Measurements from ENCODE around the gene ANKRD16. TPM values are rescaled to one million over a fixed set of nuclear protein-coding genes. Genes with fewer than 3 reads are reported as not detected.

ANKRD16 gene
- total and polyA plus RNA-seq, 2 of the 13 experiments (the other 11 are each of a cell fraction or from before 2014, with no cell fraction given): 8.0 to 11.4 TPM

DNA sequence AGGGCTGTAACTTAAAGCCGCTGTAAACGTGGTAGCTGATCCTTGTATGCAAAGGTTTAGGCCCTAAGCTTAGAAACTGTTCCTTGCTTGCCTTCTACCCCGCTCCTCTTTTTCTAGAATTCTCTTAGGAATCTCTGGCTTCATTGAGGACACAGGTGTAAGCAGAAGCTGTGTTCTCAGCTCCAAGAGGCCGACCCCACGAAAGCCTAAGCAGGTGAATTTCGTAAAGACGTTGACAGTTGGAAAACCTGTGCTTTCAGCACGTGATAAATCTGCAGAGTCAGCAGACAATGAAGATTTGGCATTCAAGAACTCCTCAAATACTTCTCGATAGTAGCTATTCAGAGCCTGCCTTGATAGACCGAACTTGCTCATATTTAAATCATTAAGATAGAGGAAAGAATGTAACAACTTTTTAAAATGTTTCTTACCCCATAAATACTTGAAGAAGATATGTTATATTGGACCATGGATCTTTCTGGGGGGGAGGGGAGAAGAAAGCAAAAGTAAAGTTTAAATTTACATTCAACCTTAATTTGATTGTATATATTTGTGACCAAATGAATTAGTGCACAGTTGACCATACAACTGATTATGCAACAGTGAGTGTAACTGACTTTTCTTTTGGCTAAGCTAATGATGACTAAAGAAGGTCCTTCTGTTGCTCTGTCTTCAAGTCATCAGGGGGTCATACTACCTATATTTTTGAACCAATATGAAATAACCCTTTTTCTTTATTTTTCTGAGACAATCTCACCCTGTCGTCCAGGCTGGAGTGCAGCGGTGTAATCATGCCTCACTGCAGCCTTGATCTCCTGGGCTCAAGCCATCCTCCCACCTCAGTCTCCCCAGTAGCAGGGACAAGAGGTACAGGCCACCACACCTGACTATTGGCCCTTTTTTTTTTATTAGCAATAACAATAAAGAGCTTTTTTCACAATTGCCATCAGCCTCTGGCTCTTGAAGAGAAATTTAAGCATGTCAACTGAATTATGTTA lies 75.3 kb downstream of the ANKRD16 start:
- POLR2A ChIA-PET: interaction anchor here (0.7 to 2.3 kb wide), 21 partner anchors 8 to 368 kb away, joined by 3 to 28 read pairs (median 5); partner anchors contain the start of genes ANKRD16, FBH1 and TASOR2
- H3K79me2 ChIP-seq (ENCODE audit: insufficient read depth, low read length): peaks cover 42% of the 10 kb centered on the region
- ATAC-seq (no peak), DNase-seq (ENCODE audit: low spot score) (no peak), FAIRE-seq (no peak)
- H3K27me3 ChIP-seq (ENCODE audit: control insufficient read depth in 1 of 2, insufficient read depth in 2 of 2, low read length in 2 of 2): peaks cover 0 to 3% of the 10 kb centered on the region in 2 experiments; a peak in 1 of 5 replicates
- peak overlapping the region; percentile 55 to 97 (median 56); a peak in 5 of 6 replicates for H3K4me3 ChIP-seq (replicated peaks in 1 of 3; ENCODE audit: insufficient read depth in 1 of 3, low read depth in 2 of 3, low read length in 3 of 3)
- in situ Hi-C loops (cut with HindIII; ENCODE audit: extremely low pct_ligation_motif_present, low pct_unique_long_range_greater_than_20kb) (loop anchor here (10.0 kb wide), 1 partner anchor 60 kb away; no protein-coding TSS in a partner anchor), intact Hi-C loops (cut with micrococcal nuclease; ENCODE audit: unreplicated experiment) (loop anchor here (5.0 kb wide), 1 partner anchor 73 kb away; the partner anchor contains the start of gene ANKRD16)
- peak overlapping the region; percentile 99 for H3K9ac ChIP-seq (ENCODE audit: insufficient read depth, low read depth, low read length)
- BruUV-seq (replicated peaks): TSS peak; percentile 91
- WGBS (ENCODE audit: low lambda C conversion rate): 41% methylated on average over 11 of the region's 12 CpGs
- peaks cover 32% of the 10 kb centered on the region for H4K20me1 ChIP-seq (ENCODE audit: insufficient read depth, low read length)
- no peak overlapping the region for H2AFZ ChIP-seq (ENCODE audit: low read length)
- peak overlapping the region; percentile 72 for H3K4me2 ChIP-seq (ENCODE audit: low read depth, low read length)
- CTCF ChIA-PET (ENCODE audit: low intra/inter-chr PET ratio, low total read pairs): no interaction called here
- peaks cover 54% of the 10 kb centered on the region for H3K4me1 ChIP-seq (ENCODE audit: insufficient read depth, low read length)
- H3K36me3 ChIP-seq (replicated peaks in 1 of 2; ENCODE audit: control insufficient read depth in 1 of 2, insufficient read depth in 2 of 2, low read length in 2 of 2): no peaks in the 10 kb centered on the region
- no peaks in the 10 kb centered on the region for H3K9me3 ChIP-seq (ENCODE audit: low read length)
- peak overlapping the region; percentile 100 for H3K27ac ChIP-seq (ENCODE audit: extremely low read length, insufficient read depth, low read length)
- TF ChIP-seq POGZ (CRISPR knock-in tag; IDR thresholded peaks at IDR 0.05) (no peak), ZNF75D (CRISPR knock-in tag; IDR thresholded peaks at IDR 0.05; ENCODE audit: borderline replicate concordance) (no peak), ZNF510 (CRISPR knock-in tag; IDR thresholded peaks at IDR 0.05; ENCODE audit: low read depth) (0 out of 2 replicates have a peak, but pooled peaks have one; percentile 7), ZNF180 (CRISPR knock-in tag; IDR thresholded peaks at IDR 0.05; ENCODE audit: borderline replicate concordance, low read depth) (peak; percentile 15; the same call in 1 of the 2 replicates), EHMT2 (IDR thresholded peaks at IDR 0.05; ENCODE audit: borderline replicate concordance, low read depth, low read length) (0 out of 2 replicates have a peak, but pooled peaks have one; percentile 41), CEBPG (CRISPR knock-in tag; IDR thresholded peaks at IDR 0.05) (peak; percentile 59), RORA (CRISPR knock-in tag; IDR thresholded peaks at IDR 0.05) (no peak), ATM (IDR thresholded peaks at IDR 0.05; ENCODE audit: borderline replicate concordance) (no peak), ZBTB38 (CRISPR knock-in tag; IDR thresholded peaks at IDR 0.05) (no peak), SIN3B (IDR thresholded peaks at IDR 0.05; ENCODE audit: low read length) (0 out of 2 replicates have a peak, but pooled peaks have one; percentile 8), ZBTB7A (CRISPR knock-in tag; IDR thresholded peaks at IDR 0.05) (0 out of 2 replicates have a peak, but pooled peaks have one; percentile 4), MIER2 (CRISPR knock-in tag; IDR thresholded peaks at IDR 0.05) (0 out of 2 replicates have a peak, but pooled peaks have one; percentile 0), ZNF335 (CRISPR knock-in tag; IDR thresholded peaks at IDR 0.05) (no peak)
- TF ChIP-seq, protein P1, sequence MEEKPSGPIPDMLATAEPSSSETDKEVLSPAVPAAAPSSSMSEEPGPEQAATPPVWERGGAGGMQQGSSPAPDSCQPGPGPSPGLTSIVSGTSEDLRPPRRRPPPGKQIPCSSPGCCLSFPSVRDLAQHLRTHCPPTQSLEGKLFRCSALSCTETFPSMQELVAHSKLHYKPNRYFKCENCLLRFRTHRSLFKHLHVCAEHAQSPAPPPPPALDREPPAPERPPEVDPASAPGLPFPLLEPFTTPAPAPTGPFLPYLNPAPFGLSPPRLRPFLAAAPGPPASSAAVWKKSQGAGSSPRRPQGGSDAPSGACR (CRISPR knock-in tag; IDR thresholded peaks at IDR 0.05): 0 out of 2 replicates have a peak, but pooled peaks have one; percentile 13
- TF ChIP-seq, protein P2, sequence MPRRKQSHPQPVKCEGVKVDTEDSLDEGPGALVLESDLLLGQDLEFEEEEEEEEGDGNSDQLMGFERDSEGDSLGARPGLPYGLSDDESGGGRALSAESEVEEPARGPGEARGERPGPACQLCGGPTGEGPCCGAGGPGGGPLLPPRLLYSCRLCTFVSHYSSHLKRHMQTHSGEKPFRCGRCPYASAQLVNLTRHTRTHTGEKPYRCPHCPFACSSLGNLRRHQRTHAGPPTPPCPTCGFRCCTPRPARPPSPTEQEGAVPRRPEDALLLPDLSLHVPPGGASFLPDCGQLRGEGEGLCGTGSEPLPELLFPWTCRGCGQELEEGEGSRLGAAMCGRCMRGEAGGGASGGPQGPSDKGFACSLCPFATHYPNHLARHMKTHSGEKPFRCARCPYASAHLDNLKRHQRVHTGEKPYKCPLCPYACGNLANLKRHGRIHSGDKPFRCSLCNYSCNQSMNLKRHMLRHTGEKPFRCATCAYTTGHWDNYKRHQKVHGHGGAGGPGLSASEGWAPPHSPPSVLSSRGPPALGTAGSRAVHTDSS (CRISPR knock-in tag; conservative IDR thresholded peaks at IDR 0.05): no peak
- TF ChIP-seq, protein P3, sequence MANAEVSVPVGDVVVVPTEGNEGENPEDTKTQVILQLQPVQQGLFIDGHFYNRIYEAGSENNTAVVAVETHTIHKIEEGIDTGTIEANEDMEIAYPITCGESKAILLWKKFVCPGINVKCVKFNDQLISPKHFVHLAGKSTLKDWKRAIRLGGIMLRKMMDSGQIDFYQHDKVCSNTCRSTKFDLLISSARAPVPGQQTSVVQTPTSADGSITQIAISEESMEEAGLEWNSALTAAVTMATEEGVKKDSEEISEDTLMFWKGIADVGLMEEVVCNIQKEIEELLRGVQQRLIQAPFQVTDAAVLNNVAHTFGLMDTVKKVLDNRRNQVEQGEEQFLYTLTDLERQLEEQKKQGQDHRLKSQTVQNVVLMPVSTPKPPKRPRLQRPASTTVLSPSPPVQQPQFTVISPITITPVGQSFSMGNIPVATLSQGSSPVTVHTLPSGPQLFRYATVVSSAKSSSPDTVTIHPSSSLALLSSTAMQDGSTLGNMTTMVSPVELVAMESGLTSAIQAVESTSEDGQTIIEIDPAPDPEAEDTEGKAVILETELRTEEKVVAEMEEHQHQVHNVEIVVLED (CRISPR knock-in tag; IDR thresholded peaks at IDR 0.05; ENCODE audit: borderline replicate concordance): no peak
- TF ChIP-seq, protein P4, sequence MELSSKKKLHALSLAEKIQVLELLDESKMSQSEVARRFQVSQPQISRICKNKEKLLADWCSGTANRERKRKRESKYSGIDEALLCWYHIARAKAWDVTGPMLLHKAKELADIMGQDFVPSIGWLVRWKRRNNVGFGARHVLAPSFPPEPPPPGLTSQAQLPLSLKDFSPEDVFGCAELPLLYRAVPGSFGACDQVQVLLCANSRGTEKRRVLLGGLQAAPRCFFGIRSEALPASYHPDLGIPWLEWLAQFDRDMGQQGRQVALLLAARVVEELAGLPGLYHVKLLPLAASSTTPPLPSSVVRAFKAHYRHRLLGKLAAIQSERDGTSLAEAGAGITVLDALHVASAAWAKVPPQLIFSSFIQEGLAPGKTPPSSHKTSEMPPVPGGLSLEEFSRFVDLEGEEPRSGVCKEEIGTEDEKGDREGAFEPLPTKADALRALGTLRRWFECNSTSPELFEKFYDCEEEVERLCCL (CRISPR knock-in tag; IDR thresholded peaks at IDR 0.05; ENCODE audit: borderline replicate concordance): peak; percentile 21; the same call in 1 of the 2 replicates
